ENCODE measurements around the gene P2RY8.
A peak's percentile ranks its signal among the peaks of the same experiment; 100 is the strongest.
"Not testable (repeated sequence)": the region's sequence is repeated elsewhere in the genome, so short reads cannot be mapped to it uniquely, and the experiment has no call there.

P2RY8 gene

DNA sequence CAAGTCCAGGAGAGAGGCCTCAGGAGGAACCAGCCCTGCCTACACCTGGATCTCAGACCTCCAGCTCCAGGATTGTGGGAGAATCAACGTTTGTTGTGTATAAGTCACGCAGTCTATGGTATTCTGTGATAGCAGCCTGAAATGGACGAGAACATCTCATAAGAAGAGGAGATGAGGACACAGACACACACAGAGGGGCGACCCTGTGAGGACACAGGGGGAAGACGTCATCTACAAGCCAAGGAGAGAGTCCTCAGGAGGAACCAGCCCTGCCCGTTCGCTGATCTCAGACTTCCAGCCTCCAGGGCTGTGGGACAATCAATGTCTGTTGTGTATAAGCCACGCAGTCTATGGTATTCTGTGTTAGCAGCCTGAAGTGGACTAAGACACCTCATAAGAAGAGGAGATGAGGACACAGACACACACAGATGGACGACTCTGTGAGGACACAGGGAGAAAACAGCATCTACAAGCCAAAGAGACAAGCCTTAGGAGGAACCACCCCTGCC lies 20.3 kb downstream of the P2RY8 start:
- no peak for DNase-seq

DNA sequence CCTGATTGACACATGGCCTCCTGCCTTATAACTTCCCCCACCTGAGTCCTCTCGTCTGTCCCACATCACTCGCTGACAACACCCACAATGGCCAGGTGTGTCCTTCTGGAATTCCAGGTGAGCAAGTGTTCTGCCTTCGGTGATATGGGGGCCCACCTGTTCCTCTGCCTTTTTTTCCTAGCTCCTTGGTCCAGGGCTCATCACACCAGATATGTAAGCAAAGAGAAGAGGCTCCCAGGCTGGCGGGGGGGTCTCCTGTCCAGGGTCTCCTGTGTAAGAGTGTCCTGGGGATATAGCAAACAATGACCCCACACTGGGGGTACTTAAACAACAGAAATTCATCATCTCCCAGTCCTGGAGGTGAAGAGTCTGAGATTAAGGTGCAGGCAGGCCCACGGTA lies 25.2 kb downstream of the P2RY8 start:
- no peak for DNase-seq

DNA sequence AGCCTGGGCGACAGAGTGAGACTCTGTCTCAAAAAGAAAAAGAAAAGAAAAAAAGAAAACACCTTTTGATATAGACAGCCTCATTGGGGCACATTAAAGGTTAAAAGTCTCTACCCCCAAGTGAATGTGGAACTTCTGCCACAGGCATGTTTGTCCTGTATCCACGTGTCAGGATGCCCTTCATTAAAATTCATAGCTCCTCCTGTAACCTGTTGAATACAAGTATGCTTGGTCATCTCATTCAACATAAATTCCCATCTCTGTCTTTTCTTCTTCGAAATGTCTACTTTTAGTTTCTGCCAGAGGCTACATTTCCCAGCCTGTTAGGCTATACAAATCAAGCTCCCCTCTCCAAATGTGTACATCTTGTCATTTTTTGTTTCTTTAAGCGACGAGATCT lies 25.8 kb downstream of the P2RY8 start:
- no peak for DNase-seq

DNA sequence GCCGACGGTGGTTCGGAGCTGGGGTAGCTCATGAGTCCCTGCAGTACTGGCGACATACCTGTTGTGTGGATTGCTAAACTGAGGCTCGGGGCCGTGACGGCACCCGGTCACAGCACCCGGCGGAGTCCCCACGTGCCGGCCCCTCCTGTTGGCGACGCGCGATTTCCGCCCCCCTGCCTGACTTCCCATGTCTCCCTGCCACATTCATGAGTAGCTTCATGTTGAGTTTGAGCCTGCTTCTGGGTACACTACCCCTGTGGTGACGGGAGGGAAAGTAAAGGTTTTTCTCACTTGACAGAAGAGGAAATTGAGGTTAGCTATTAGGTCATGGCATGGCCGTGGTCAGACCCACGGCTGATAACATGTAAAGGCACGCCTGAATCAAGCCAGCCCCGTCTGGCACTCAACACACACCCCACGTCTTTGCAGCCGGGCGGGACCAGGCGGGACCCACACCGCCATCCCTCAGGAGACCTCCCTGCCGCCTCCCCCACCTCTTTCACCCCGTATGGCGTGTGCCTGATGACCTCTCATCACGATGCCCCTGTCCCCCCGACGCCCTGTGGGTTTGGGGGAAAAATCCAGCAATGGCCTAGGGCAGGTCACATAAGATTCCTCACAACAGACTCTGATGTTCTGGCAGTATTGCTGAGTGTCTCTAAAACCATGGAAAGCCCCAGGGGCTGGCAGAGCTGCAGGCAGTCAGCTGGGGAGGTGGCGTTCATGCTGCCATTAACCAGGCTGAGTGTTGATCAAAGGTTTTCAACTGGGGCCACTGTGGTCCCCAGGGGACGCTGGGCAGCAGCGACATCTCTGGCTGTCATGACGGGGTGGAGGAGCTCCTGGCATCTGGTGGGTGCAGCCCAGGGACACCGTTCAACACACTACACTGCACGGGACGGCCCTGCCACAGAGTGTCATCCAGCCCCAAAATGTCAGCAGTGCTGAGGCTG lies 29.2 kb downstream of the P2RY8 start:
- no peak for DNase-seq

DNA sequence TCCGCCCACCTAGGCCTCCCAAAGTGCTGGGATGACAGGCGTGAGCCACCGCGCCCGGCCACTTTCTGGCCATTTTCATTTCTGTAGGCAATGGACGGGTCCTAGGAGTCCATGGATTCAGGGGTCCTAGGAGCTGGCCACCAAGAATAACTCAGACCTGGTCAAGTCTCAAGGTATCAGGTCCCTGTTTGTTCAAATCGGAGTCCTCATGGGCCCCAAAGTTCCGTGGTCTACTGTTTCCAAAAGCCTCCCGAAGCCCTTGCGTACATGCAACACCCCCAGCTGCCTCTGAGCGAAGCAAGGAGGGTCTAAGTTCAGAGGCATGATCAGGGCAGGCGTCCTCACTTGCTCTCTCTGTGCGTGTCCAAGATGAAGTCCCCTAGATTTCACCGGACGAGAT lies 30.1 kb downstream of the P2RY8 start:
- DNase-seq: no peak

DNA sequence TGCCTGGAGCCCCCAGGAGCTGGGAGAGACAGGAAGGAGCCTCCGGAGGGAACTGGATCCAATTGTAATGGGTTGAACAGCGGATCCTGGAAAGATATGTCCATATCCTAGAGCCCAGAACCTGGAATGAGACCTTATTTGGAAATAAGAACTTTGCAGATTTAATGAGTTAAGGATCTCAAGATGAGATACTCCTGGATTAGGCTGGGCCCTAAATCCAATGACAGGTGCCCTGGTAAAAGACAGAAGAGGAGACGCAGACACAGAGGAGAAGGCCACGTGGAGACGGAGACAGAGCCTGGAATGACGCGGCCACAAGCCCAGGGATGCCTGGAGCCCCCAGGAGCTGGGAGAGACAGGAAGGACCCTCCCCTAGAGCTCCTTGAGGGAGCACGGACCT lies 34.1 kb downstream of the P2RY8 start:
- no peak for DNase-seq

DNA sequence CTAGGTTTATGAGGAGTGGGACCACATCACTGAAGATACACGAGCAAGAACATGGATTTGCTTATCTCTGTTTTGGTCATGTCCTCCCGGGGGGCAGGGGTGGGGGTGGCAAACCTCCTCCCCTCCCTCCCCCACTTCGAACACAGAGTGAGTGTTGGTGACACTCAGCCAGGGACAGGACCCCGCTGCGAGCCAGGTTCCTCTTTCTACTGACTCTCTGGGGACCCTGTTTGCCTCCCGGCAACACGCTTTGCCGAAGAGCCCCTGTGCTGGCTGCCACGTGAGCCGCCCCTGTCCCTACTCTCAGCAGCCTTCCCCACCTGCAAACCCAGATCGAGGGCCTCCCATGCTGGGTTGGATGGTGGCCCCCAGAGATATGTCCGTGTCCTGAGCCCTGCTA lies 34.7 kb downstream of the P2RY8 start:
- no peak for DNase-seq

DNA sequence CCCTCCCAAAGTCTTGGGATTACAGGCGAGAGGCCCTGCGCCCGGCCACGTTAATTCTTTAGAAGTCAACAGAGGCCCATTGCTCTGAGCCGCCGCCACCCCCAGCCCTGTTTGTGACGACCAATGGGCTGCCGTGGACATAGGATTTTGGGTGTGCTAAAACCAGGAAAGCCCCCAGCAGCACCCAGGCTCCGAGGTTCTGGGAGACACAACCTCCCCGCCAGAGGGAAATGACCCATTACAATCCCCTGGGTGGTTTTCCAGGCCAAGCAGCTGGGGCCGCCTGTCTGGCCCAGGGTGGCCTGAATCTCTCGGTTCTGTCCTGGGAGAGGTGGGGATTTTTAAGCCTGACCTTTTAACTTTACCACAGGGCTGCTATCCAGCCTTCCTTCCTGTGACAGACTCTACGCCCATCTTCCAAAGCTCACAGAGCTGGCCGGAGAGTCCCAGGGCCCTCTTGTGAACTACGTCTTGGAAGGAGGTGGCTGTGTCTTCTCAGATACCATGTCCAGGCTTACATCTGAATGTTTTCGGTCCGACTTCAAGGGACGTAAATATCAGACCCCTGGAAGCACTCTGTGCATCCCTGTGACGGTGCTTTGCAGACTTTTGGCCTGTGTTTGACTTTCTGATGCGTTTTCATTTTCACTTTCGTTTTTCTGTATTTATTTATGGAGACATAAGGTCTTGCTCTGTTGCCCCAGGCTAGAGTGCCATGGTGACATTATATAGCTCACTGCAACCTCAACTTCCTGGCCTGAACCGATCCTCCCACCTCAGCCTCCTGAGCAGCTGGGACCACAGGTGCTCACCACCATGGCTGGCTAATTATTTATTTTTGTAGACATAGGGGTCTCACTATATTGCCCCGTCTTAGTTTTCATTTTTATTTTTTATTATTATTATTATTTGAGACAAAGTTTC lies 36.0 kb downstream of the P2RY8 start:
- DNase-seq: no peak

DNA sequence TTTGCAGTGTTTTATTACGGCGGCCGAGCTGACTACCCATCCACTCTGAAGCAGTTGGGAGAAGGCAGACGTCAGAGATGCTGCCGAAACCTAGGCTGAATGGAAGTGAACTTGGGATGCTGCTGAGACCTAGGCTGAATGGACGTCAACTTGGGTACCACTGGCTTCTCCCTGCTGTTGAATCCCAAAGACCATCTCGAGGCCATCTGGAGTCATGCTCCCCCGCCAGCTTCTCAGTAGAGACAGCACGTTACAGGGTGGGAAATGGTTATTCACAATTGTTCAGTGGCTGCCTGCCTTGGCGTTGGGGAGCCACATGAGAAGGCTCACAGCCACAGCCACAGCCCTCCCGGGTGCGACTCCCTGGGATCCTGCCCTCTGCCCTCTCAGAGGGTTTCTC lies 40.9 kb downstream of the P2RY8 start:
- no peak for DNase-seq

DNA sequence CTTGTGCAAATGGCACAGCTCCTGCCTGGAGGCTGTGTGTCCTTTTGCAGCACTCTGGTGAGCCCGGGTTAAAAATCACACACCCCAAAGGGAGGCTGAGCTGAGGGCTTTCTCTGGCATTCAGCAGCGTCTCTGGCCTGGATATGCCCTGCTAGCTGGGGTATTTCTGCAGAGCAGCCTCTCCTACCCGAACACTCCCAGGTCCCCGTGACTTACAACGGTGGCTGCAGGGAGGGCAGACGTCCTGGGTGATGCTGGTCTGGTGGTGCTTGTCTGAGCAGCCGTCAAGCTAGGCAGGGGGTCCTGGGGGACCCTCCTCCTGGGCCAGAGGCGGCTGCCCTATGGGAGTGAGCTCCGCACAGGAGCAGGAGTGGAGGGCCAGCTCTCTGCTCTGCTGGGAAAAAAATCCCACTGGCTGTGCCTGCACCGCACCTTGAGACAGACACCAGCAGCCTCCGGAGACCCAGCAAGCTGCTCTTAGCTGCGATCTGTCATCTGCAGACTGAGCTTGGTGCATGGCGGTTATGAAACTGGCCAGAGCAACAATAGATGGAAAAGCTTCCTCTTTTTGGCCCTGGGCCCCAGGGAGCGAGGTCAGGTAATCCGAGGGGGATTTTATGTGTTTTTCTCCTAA lies 43.0 kb downstream of the P2RY8 start:
- DNase-seq: no peak

DNA sequence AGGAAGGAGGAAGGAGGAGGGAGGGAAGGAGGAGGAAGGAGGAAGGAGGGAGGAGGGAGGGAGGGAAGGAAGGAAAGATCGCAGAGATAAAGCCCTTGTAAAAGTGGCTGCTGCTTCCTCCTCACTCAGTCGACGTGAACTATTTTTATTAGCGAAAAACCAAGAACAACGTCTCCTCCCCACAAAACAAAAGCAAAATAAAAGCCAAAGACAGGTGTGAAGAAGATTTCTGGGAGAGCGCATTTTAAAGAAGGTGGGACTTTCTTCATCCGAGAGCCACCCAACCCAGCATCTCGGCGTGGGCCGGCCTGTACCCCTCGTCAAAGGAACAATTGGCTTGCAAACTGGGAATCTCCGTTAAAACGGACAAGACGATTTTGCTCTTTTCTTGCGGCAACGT lies 43.6 kb downstream of the P2RY8 start:
- no peak for DNase-seq

DNA sequence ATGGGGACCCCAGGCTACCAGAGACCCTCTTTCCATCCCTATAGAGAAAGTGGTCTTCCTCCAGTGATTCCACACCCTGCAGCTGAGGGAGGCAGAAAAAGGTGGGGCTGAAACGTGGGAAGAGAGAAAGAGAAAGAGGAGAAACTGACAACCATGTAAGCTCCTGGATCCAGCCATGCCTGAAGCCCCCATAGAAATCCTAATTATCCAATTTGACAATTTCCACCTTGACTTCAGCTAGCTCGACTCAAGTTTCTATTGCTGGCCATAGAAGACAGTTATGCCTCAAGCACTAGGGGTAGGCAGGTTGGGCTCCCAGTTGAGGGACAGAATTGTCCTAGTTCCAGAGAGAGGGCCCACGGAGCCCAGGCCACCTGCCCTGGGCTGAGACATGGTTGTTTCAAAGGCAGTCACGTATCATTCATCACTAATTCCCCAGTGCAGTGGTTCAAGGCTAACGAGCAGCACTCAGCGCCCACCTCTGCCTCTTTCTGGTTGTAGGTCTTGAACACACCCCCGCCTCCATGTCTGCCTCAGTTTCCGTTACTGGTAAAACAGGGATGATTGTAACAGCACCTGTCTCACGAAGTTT lies 44.5 kb downstream of the P2RY8 start:
- no peak for DNase-seq

DNA sequence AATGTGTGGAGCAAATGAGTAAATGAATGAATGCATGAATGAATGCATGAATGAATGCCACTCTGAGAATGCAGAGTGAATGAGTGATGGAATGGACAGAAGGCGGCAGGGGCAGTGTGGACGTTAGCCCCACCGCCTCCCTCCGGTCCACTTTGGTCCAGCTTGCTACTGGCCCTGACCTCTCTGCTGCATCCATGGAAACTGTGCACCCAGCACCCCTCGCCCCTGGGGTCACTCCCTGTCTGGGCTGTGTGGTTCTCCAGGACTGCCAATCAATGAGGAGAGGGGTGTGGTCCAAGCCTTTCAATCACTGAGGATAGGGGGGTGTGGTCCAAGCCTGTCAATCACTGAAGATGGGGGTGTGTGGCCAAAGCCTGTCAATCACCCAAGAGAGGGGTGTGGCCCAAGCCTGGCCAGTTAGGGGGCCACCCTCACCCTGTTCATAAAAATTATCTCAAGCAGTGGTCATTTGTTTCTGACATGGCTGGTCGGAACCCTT lies 45.1 kb downstream of the P2RY8 start:
- peak; percentile 16 for DNase-seq

DNA sequence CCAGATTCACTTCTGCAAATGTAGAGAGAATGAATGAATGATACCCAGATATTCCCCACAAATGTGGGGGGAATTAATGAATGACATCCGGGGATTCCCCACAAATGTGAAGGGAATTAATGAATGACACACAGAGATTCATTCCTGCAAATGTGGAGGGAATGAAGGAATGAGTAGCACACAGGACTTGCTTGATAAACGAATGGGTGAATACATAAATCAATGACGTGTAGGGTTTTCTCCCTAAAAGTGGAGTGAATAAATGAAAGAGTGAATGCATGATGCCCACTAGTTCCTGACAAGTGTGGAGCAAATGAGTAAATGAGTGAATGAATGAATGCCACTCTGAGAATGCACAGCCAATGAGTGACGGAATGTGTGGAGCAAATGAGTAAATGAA lies 45.7 kb downstream of the P2RY8 start:
- DNase-seq: not testable (repeated sequence)

DNA sequence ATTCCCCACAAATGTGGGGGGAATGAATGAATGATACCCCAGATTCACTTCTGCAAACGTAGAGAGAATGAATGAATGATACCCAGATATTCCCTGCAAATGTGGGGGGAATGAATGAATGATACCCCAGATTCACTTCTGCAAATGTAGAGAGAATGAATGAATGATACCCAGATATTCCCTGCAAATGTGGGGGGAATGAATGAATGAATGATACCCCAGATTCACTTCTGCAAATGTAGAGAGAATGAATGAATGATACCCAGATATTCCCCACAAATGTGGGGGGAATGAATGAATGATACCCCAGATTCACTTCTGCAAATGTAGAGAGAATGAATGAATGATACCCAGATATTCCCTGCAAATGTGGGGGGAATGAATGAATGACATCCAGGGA lies 46.3 kb downstream of the P2RY8 start:
- DNase-seq: not testable (repeated sequence)

DNA sequence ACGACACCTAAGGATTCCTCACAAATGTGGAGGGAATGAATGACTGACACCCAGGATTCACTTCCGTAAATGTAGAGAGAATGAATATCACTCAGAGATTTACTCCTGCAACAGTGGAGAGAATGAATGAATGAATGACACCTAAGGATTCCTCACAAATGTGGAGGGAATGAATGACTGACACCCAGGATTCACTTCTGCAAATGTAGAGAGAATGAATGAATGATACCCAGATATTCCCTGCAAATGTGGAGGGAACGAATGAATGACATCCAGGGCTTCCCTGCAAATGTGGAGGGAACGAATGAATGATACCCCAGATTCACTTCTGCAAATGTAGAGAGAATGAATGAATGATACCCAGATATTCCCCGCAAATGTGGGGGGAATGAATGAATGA lies 47.6 kb downstream of the P2RY8 start:
- not testable (repeated sequence) for DNase-seq

DNA sequence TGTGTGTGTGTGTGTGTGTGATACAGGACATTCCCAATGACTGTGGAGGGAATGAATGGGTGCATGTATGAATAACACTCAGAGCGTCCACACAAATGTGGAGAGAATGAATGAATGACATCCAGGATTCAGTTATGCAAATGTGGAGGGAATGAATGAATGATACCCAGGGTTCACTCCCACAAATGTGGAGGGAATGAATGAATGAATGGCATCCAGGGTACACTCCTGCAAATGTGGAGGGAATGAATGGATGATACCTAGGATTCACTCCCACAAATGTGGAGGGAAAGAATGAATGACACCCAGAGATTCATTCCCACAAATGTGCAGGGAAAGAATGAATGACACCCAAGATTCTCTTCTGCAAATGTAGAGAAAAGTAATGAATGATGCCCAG lies 48.2 kb downstream of the P2RY8 start:
- no peak for DNase-seq

DNA sequence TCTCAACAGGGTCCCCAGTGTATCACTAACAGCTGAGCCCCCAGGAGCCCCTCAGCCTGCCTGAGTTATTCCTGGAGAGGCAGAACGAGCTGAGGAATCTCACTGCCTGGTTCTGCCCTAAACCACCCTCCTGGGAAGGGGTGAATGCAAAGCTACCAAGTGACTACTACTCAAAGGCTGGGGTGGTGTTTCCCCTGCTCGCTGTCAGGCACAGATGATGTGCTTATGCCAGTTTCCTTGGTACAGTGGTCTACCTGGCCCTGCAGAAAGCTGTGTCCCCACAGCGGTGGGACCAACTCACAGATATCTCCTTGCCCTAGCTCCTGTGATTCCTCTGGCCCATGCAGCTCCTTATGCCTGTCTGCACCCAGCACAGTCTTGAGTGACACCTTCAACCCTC lies 48.8 kb downstream of the P2RY8 start:
- no peak for DNase-seq

DNA sequence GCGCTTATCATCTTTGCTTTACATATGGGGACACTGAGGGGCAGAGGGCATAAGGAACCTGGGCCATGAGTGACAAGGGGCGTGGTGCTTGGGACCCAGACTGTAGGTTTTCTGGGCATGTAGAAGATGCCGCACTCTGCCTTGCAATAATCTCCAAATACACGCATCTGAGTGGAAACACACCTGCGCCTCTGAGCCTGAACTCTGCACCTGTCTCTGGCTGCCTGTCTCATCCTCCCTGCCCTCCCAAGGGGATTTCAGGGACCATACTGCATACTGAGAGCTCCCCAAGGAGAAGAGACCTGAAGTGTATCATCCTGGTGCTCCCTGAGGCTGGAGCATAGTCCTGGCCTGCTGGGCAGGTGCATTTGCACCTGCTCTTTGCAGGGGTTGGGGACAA lies 49.6 kb downstream of the P2RY8 start:
- no peak for DNase-seq

DNA sequence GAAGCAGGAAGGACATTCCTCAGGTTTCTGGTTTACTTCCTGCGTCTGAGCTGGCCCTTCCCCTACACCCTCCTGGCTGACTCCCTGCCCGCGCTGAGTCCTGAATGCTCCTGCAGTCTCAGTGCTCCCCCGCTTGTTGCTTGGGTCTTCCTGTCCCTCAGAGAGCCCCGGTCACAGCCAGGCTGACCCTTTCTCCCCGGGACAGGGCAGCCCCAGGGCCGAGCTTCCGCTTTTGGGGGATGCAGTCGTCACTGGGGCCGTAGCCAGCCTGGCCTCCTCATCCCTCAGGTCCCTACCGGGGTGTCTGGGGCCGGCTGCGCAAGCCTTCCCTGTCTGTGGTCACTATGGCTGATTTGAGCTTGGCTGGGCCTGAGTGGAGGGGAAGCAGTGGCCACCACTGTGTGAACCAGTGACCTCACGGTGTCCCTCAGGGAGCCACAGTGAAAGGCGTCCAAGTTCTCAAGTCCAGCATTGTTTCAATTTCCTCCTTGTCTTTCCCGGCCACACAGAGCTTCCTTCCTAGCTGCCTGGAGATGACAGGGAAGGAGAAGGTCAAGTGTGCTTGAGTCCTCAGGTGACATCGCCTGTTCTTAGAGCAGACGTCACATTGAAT lies 50.1 kb downstream of the P2RY8 start:
- no peak for DNase-seq

DNA sequence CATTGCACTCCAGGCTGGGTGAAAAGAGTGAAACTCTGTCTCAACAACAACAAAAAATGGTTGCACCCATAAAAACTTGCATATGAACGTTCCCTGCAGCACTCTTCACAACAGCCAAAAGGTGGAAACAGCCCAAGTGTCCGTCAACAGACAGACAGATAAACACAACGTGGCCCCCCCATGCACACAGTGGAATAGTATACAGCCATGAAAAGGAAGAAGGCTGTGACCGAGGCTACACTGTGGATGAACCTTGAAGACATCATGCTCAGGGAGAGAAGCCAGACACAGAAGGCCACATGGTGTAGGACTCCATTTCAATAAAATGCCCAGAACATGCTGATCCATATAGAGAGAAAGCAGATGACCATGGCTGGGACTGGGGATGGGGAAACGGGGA lies 50.8 kb downstream of the P2RY8 start:
- DNase-seq: no peak

DNA sequence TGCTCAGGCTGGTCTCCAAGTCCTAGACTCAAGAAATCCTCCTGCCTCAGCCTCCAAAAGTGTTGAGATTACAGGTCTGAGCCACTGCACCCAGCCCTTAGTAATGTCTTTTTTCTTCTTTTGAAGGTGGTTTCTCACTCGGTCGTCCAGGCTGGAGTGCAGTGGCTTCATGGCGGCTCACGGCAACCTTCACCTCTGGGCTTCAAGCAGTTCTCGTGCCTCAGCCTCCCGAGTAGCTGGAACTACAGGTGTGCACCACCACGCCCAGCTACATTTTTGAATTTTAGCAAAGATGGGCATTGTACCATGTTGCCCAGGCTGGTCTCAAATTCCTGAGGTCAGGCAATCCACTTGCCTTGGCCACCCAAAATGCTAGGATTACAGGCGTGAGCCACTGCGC lies 52.0 kb downstream of the P2RY8 start:
- no peak for DNase-seq

All from fibroblast of skin of right biceps (primary cell).